ENCODE results near the gene FXYD5. TPM values are rescaled to one million over a fixed set of nuclear protein-coding genes. Genes with fewer than 3 reads are reported as not detected.

The FXYD5 gene
- total and polyA plus RNA-seq, 9 of the 15 experiments (the other 6 are each of a cell fraction or from before 2014, with no cell fraction given) = 104 to 537 (median 174) TPM

DNA sequence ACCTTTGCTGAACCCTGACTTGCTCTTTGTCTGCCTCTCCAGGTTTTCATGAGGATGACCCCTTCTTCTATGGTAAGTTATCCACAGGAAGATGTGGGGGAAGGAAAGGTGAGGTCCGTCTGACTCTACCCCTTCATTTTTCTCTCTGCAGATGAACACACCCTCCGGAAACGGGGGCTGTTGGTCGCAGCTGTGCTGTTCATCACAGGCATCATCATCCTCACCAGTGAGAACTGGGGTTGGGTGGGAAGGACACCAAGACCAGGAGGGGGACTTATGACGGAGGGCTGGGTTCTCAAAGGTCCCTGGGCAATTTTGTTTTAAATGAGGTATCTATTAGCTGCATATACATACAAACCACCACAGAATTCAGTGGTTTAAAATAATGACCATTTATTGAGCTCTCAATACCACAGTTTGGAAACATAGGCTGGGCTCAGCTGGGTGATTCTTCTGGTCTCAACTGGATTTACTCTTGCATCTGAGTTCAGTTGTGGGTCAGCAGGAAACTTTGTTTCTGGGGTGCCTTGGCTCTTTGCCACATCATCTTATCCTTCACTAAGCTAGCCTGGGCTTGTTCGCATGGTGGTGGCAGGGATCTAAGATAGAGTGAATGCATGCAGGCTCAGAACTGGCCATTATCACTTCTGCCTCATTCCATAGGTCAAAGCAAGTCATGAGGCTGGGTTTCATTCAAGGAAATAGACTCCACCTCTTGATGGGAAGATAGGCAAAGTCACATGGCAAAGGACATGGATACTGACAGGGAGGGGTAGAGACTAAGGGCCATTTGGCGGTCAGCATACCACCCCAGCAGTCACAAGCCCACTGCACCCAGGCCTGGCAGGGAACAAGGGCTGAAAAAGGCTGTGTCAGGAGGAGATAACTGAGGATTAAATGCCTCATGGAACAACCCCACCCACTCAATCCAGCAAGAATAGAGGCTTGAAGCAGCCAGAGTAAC lies 11.8 kb downstream of the FXYD5 start (continued):
- TF ChIP-seq, protein P1, sequence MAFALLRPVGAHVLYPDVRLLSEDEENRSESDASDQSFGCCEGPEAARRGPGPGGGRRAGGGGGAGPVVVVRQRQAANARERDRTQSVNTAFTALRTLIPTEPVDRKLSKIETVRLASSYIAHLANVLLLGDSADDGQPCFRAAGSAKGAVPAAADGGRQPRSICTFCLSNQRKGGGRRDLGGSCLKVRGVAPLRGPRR (CRISPR knock-in tag; IDR thresholded peaks at IDR 0.05) = no peak
- TF ChIP-seq CREBBP (IDR thresholded peaks at IDR 0.05; ENCODE audit: low read depth, low read length) (no peak), PYGO2 (tag; IDR thresholded peaks at IDR 0.05) (no peak), MITF (IDR thresholded peaks at IDR 0.05) (peak; percentile 88), MCM7 (IDR thresholded peaks at IDR 0.05) (no peak), ATF1 (CRISPR knock-in tag; IDR thresholded peaks at IDR 0.05) (no peak), ATF1 (tag; IDR thresholded peaks at IDR 0.05) (peak; percentile 41; the same call in 1 of the 2 replicates), RBM25 (IDR thresholded peaks at IDR 0.05; ENCODE audit: low read depth, low read length, severe bottlenecking) (peak; percentile 20), NELFE (IDR thresholded peaks at IDR 0.05; ENCODE audit: insufficient read depth, insufficient read length) (no peak), NR2C1 (IDR thresholded peaks at IDR 0.05) (no peak), NR2C1 (tag; IDR thresholded peaks at IDR 0.05) (peak; percentile 36; the same call in 1 of the 2 replicates), ZNF511 (CRISPR knock-in tag; IDR thresholded peaks at IDR 0.05) (no peak), POU5F1 (IDR thresholded peaks at IDR 0.05; ENCODE audit: borderline replicate concordance, low read depth, low read length, partially characterized antibody) (no peak), BDP1 (IDR thresholded peaks at IDR 0.05; ENCODE audit: insufficient read depth, insufficient read length) (no peak)
- TF ChIP-seq, protein P2, sequence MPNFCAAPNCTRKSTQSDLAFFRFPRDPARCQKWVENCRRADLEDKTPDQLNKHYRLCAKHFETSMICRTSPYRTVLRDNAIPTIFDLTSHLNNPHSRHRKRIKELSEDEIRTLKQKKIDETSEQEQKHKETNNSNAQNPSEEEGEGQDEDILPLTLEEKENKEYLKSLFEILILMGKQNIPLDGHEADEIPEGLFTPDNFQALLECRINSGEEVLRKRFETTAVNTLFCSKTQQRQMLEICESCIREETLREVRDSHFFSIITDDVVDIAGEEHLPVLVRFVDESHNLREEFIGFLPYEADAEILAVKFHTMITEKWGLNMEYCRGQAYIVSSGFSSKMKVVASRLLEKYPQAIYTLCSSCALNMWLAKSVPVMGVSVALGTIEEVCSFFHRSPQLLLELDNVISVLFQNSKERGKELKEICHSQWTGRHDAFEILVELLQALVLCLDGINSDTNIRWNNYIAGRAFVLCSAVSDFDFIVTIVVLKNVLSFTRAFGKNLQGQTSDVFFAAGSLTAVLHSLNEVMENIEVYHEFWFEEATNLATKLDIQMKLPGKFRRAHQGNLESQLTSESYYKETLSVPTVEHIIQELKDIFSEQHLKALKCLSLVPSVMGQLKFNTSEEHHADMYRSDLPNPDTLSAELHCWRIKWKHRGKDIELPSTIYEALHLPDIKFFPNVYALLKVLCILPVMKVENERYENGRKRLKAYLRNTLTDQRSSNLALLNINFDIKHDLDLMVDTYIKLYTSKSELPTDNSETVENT (CRISPR knock-in tag; IDR thresholded peaks at IDR 0.05) = no peak
- TF ChIP-seq, protein P3, sequence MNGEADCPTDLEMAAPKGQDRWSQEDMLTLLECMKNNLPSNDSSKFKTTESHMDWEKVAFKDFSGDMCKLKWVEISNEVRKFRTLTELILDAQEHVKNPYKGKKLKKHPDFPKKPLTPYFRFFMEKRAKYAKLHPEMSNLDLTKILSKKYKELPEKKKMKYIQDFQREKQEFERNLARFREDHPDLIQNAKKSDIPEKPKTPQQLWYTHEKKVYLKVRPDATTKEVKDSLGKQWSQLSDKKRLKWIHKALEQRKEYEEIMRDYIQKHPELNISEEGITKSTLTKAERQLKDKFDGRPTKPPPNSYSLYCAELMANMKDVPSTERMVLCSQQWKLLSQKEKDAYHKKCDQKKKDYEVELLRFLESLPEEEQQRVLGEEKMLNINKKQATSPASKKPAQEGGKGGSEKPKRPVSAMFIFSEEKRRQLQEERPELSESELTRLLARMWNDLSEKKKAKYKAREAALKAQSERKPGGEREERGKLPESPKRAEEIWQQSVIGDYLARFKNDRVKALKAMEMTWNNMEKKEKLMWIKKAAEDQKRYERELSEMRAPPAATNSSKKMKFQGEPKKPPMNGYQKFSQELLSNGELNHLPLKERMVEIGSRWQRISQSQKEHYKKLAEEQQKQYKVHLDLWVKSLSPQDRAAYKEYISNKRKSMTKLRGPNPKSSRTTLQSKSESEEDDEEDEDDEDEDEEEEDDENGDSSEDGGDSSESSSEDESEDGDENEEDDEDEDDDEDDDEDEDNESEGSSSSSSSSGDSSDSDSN (IDR thresholded peaks at IDR 0.05; ENCODE audit: borderline replicate concordance in 1 of 2, low read depth in 2 of 2, low read length in 2 of 2) = no peak
- TF ChIP-seq, protein P4, sequence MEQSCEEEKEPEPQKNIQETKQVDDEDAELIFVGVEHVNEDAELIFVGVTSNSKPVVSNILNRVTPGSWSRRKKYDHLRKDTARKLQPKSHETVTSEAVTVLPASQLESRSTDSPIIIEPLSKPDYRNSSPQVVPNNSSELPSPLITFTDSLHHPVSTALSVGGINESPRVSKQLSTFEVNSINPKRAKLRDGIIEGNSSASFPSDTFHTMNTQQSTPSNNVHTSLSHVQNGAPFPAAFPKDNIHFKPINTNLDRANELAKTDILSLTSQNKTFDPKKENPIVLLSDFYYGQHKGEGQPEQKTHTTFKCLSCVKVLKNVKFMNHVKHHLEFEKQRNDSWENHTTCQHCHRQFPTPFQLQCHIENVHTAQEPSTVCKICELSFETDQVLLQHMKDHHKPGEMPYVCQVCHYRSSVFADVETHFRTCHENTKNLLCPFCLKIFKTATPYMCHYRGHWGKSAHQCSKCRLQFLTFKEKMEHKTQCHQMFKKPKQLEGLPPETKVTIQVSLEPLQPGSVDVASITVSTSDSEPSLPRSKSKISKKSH (CRISPR knock-in tag; IDR thresholded peaks at IDR 0.05) = no peak
